IPS-11a (cell line): Measurements from ENCODE around the gene CHN1.

Source experiments
- H3K4me3 ChIP-seq: one replicate; pipeline ENCODE4 v1.5.1; 2013; ENCODE audit warnings: low read depth, low read length, control low read depth

The CHN1 gene

DNA sequence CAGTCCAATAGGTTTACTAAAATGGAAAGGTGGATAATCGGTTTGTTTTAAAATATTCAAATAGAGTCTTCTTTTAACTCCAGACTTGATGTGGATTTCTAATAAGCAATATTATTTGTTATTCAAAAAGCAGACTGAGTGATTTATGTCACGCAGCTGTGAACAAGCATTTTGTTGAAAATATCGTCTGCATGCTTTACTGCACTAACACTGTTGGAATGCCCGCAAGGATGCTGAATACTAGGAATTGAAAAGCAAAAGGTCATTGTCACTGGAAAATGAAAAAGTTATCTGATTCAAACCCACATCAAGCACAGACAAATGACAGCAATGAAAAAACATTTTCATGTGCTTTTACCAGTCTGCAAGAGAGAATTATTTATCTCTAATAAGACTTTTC is 31.1 kb downstream of the CHN1 start:
- H3K4me3 ChIP-seq, result no peak overlapping the region

DNA sequence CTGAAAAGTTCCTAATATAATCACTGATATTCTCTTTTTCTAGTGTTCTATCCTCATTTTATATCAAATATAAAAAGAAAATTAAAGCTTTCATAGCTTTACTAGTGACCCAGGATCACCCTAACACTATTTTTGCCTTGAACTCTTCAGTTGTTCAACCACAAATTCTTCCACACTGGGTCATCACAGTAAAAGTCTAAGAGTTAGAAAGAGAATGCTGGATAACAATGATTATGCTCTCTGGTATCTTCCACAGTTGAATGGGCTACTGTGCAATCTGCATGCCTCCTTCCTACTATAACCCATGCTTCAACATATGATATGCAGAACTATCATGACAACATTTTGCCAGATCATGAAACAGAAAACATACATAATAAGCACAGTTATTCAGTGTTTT is 32.3 kb downstream of the CHN1 start:
- H3K4me3 ChIP-seq, result no peak overlapping the region

DNA sequence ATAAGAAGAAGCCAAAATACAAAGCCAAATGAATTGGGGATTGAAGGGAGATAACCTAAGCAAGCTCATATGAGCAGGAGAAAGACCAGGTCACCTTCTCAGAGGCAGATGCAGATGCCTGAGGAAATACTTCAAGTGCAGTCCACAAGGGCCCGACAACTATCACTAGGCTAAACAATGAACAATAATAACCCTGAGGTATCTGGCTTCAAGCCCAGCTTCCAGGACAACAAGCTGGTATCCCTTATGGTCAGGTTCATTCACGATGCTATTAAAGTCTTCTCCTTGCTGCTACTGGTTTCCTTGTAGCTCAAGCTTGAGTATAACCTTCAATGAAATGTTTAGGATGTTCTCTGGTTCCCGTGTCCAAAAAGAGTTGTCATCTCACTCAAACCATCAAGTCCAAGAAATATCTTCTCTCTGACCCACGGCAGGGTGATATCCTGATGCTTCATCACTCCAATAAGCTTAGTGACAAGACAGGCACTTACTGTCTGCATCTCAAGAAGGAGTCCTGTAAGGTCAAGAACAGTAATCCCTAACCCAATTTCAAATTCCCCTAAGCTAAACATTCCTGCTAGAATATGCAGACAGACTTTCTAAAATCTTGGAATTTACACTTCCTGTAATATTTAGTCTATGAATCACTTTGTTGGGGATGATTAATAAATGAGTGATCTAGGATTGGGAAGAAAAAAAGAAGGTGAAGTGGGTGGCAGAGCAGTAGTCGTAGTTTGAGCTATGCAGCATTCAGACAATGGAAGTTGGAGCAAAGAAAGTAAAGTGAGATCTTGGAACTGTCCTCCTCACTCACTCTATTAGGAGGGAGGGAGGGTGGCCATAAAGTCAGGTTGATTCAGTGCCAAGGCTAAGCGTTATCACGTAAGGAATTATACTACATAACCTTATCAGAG is 33.1 kb downstream of the CHN1 start:
- H3K4me3 ChIP-seq, result no peak overlapping the region

DNA sequence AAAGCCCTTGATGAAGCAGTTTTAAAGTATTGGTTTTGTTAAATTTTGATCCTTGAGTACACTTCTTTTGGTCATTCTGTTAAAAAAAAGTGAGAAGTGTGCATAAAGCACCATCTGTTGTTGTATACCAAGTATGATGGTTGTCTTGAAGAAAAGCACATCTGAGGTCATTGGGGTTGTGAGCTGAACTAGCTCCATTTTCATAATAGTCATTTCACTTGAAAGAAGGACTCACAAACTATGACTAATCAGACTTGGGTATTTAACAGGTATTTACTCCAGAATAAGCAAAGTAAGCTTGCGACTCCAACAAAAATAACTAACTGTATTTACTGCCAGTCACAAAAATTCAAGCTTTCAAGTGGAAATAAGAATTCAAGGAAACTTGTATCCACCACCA is 35.1 kb downstream of the CHN1 start:
- no peak overlapping the region for H3K4me3 ChIP-seq

DNA sequence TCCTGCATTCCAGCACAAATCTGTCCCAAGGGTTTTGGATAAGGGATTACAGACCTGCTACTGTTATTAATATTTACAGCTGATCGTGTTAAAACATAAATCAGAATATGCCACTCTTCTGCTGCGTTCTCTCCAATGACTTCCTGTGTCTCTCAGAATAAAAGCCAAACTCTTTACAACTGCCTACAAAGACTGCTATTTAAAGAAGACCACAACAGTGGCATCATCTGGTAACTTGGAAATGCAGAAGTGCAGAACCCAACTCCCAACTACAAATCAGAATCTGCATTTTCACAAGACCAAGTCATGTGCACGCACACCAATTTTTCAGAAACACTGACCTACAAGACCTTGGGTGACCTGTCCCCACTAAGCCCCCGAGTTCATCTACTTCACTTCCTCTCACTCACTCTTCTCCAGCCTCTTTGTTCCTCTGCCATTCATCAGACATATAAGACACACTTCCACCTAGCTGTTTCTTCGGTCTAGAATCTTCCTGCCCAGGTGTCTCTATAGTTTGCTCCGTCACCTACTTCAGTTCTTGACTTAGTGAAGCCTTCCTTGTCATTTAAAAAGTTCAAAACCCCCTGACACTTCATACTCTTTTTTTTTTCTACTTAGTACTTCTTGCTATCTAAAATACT is 36.0 kb downstream of the CHN1 start:
- H3K4me3 ChIP-seq, result no peak overlapping the region

DNA sequence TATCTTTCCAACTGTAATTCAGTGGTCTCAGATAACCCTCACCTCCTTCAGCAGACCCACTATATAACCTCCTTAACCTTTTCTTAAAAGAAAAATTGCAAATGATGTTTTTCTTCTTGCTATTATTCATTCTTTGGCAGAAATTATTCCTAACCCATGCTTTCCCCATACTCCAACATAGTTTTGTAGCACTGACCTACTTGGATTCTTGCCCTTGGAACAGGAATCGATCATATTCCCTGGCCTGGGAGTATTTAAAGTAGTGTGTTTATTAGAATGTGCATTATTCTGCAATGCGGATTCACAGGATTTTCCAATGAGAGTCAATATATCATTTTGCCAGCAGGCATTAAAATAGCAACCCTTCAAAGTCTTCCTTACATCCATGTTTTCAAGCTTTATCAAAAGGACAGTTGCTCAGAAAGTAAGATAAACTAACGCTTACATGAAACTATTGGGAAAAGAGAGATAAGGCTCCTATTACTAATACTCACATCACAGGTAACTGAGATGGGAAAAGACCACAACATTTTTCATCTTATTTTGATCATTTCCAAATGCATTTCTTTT is 37.4 kb downstream of the CHN1 start:
- no peak overlapping the region for H3K4me3 ChIP-seq

DNA sequence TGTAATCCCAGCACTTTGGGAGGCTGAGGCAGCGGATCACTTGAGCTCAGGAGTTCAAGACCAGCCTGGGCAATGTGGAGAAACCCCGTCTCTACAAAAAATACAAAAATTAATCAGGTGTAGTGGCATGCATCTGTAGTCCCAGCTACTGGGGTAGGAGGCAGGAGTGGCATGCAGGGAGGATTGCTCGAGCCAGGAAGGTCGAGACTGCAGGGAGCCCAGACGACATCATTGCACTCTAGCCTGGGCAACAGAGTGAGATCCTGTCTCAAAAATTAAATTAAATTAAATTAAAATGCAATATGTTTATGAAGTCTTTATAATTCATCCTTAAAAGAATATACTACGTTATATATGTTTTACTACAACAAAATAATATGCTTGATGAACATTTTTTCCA is 38.1 kb downstream of the CHN1 start:
- H3K4me3 ChIP-seq, result no peak overlapping the region

DNA sequence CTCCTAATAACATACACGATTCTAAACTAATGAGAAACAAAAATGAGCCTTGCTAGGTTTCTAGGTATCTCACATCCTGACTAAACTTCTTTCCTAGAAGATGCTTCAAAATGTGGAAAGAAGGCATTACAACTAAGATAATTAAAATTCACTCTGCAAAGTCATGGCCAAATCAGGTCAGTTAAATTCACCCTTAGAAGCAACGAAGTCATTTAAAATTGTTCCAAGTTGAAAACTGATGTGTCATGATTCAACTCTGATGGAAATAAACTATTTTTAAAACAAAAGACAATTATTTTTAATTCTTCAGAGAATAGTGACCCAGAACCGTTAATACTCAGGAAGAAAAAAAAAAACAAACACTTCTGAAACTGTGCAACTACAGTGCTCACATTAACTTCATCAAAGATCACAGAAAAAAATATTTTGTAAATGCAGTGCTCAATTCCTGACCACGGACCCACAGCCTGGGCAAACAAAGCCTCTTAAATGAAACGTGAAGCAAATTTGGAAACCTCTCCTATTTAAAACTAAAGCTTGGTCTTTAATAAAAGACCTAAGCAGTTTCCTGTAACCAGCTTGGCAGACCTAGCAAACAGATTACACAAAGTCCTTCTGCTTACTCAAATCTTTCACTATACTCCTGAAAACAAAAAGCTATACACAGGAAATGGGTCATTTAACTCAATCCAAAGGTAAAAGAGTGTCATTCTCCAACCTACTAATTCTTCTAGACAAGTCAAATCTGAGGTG is 39.0 kb downstream of the CHN1 start:
- H3K4me3 ChIP-seq, result no peak overlapping the region

DNA sequence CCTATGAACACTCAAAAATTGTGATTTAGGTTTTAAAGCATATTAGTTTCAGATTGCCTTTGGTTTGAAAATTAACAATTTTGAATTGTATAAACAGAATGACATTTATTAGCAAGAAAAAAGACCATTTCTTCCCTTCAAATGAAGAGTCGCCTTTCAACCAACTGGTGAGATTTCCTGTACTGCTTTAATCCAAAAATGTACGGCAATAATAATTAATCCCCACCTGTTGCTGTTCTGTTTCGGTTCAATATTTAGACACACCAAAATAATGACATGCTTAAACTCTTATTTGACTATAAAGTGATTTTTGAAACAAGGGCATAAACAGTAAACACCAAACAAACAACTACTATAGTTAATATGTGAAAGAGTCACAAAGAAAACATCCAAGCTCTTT is 39.6 kb downstream of the CHN1 start:
- H3K4me3 ChIP-seq, result no peak overlapping the region

DNA sequence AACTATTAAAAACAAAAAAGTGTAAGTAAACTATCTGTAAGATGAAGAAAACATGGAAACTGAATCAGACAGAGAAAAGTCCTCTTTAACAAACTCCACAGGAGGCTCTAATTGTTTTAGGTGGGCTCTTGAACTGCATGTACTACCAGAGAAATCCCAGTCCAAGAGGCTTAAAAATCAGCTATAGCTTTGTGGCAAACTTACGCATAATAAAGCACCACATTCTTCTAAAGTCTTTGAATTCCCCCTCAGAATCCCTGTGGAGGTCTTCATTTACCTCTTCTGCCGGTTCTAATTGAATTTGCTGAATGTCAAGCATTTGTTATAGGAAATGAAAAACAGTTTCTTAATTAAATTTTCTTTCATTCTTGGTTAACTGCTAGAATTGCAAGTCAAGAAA is 40.8 kb downstream of the CHN1 start:
- H3K4me3 ChIP-seq, result no peak overlapping the region

DNA sequence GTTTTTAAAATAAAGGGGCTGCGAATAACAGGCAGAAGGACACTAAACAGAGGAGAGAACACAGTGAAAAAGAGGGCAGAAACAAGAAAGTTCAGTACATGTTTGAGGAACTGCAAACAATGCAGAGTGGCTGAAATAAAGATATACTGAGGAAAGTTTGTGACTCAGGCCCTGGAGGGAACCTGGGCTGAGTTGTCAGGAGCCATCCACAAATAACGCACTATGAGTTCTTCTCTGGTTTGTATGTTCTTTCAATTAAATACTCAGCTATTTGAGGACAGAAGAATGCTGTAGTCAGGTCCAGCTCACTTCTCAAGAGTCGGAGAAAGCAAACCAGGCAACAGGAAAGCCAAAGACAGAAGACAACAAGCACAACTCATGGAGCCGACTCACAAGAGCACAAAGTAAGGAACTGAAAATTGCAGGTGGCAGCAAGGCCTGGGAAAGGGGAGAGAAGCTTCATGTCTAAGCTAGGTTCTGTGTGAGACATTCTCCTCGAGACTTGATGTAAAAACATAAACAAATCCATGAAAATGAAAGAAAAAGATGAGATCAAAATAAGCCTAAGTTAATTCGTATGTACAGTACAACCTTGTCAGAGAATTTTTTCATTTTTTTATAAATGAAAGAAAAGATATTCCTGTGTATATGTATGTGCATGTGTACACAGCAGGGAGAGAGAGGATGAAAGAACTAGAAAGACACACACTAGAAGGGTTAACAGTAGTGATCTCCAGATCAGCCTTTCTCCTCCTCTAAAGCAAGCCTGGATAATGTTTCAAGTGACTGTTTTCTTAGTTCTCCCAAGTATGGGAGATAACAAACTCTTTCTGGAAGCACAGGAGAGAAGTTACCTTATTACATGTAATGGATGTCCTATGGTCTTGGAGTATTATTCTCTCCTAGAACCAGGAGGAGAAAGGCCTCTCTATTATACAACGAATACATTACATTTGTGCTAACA is 41.5 kb downstream of the CHN1 start:
- no peak overlapping the region for H3K4me3 ChIP-seq

DNA sequence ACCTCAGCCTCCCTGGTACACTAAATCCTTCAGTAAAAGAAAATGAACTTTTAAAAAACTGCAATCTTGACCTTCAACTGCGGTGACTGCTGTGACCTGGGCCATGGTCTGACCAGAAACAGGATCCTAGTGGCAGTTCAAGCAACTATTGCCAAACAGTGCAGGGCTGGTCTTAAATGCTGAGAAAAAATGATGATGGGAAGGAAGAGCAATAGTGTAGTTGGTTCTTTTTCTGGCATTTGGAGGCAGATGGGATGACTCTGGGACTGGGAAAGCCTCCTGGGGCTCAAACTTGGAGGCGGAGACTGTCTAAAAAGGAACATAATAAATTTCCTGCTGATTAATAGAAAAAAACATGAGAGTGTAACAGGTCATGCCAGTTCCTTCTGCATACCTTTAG is 45.4 kb downstream of the CHN1 start:
- H3K4me3 ChIP-seq, result no peak overlapping the region

DNA sequence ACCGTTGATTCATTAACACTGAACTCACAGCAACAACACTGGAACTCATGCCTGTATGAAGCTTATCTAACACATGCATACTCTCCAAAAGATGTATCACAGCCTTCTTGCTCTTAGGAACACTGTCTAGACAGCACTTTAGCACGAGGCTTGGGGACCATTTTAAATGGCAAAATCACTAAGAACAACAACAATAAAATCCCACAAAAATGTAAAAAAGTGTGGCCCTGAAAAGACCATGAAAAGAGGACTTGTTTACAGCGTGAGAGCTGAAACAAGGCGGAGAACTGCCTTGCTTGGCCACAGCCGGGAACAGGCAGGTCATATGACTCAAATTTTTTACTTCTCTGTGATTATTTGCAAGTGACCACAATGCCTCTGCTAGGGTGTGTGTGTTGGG is 48.1 kb downstream of the CHN1 start:
- H3K4me3 ChIP-seq, result no peak overlapping the region

DNA sequence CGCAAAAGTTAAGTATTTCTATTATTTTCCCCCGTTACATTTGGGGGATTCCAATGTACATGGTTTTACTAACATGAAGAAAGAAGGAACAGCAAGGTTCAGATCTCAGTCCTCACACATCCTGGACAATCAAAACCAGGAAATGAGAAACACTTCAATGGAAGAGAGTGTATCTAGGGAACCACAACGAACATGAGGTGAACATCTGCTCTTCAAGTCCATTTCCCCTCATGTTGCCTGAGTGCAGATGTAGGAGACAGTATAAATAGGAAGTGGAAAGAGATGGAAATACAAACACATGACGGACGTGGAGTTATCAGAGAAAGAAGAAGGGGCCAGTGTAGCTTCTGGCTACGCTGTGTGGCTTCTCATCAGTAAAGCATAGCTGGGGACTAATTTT is 52.6 kb downstream of the CHN1 start:
- H3K4me3 ChIP-seq, result no peak overlapping the region

DNA sequence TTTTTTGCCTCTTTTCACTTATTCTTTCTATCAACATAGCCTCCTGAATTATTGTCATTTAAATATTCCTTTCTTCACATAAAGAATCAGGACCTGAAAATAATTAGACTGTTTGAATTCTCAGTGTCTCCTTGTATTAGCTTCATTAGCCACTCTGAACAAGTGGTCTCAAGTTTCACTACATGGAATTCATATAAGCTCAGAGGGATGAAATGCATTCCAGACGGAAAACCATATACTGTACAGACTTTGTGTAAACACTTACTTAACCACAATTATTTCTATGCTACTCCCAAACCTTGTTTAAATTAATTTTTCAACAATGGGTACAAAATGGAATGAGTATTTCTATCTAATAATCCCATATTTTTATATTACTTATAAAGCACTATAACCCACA is 53.4 kb downstream of the CHN1 start:
- H3K4me3 ChIP-seq, result no peak overlapping the region

DNA sequence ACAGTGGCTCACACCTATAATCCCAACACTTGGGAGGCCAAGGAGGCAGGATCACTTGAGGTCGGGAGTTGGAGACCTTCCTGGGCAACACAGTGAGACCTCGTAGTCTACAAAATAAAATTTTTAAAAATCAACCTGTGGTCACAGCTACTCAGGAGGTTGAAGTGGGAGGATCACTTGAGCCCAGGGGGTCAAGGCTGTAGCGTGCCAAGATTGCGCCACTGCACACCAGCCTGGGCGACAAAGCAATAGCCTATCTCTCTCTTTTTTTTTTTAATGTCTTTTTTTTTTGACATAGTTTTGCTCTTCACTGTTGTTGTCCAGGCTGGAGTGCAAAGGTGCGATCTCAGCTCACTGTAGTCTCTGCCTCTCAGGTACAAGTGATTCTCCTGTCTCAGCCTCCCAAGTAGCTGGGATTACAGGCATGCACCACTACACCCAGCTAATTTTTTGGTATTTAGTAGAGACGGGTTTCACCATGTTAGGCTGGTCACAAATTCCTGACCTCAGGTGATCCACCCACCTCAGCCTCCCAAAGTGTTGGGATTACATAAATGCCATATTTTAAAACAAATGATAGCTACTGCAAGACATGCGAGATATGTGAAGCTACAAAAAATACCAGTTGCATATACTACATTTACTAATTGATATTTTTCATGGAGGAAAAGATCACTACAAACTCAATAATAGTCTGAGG is 55.0 kb downstream of the CHN1 start:
- no peak overlapping the region for H3K4me3 ChIP-seq

DNA sequence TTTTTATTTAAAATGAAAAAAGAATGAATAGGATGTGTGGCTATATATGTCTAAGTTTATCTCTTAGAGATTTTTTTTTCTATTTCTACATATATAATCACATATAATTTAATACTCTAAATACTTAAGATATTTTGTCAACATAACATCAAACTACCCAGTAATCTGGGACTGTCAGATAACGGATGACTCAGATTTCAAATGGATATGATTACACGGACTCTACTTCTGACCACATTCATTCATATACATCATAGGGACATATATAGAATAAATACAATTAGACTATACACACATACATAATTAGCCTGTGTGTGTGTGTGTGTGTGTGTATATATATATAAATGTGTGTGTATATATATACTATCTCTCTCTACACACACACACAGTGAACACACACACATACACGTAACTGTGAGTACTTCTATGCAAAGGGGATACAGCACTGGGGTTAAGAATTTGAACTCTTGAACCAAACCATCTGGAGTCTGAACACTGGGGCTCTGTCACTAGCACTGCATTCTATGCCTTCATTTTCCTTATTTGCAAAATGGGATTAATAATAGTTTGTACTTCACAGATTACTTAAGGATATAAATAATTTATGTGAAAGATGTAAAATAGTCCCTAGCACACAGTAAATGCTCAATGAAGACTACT is 59.5 kb downstream of the CHN1 start:
- no peak overlapping the region for H3K4me3 ChIP-seq

DNA sequence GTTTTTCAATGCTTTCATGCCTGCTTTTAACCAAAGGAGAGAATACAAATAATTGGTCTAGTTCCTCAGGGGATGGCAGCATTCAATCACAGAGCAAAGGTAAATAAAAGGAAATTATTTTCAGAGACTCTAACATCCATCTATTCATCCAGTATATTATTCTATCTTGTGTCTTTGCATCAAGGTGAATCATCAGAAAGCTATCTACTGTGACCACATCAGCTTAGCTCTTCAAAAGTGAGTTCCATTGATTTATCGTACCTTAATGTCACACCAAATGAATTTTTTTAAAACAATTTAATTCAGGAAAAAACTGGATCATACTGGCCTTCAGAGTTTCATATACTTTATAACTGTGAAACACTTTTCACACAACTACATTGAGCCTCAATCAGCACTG is 66.1 kb downstream of the CHN1 start:
- H3K4me3 ChIP-seq, result no peak overlapping the region

DNA sequence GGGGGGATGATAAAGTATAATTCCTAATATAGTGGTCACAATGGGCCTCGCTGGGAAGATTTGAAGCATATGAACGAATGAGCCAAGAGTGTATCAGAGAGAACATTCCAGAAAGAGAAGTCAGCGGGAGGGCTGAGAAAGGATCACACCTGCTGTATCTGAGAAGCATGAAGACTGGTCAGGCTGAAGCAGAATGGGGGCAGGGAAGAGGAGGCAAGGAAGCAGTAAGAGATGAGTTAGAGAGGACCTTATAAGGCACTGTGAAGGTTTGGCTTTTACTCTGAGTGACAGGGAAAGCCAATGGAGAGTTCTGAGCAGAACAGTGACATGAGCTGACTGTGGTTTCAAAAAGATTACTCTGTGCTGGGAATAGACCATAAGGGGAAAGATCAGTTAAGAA is 73.5 kb downstream of the CHN1 start:
- no peak overlapping the region for H3K4me3 ChIP-seq
